MM.1S (cell line): ENCODE data around the gene ZNF792.

ENCODE experiments used
- CTCF ChIP-seq: fragments of 300-600 bp; sonication (generic); IDR thresholded peaks from 2 replicates; pipeline ENCODE4 v1.5.1; 2016; ENCODE audit warnings: antibody characterized with exemption, low read length, mixed read lengths
- EZH2 ChIP-seq: fragments of 300-600 bp; sonication (generic); optimal IDR thresholded peaks from 2 replicates; pipeline ENCODE3; 2017; ENCODE audit warnings: low read depth, mild to moderate bottlenecking, antibody characterized with exemption, low read length, mixed read lengths

DNA sequence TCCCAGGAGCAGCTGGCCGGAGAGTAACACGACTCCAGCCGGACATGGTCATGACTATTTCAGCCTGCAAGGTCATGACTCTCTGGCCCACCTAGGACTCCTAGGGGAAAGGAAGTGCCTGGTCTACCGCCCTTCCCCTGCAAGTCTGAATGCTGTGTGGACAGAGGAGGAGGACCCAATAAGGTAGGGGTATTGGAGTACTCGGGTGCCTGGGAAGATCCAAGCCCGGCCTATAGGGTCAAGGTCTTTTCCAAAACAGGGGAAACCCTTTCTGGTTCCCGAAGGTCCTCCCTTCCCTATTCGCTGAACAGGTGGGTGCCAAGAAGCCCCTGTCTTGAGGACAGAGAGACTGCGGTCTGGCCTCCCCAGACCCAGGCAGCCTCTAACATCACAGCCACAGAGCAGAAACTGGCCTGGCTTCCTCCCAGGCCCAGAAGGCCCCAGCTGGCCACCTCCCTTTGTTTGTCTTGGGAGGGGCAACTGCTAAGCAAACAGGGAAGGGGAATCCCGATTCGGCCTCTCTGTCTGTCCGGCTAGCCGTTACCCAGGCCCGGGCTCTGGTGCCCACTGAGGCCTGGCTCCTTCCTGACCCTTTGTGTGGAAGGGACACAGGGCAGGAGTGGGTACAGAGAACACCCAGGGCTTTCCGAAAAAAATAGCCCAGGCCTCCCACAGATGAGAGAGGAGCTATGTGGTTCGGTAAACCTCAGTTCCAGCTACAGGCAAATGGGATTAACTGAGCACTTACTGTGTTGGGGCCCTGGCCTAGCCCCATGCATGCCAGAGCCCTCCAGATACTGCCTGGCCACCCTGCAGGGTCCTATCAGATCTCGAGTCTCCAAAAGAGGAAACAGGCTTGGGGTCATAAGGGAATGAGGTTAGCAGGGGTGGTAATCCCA, 30.9 kb upstream of the ZNF792 start:
- no peak for TF ChIP-seq CTCF
- TF ChIP-seq EZH2 = no peak
